ENCODE data around the gene RSKR.

- TF ChIP-seq FOXP2 (optimal IDR thresholded peaks at IDR 0.05; ENCODE audit: borderline replicate concordance, extremely low read depth, extremely low read length, insufficient read depth) (no peak), POLR2AphosphoS5 (IDR thresholded peaks at IDR 0.05; ENCODE audit: low read depth, low read length) (no peak), TAF1 (IDR thresholded peaks at IDR 0.05; ENCODE audit: borderline replicate concordance, insufficient read depth, low read length) (no peak), REST (IDR thresholded peaks at IDR 0.05; ENCODE audit: insufficient read depth in 1 of 2, low read depth in 2 of 2, low read length in 2 of 2) (no peak), SIN3A (IDR thresholded peaks at IDR 0.05; ENCODE audit: borderline replicate concordance, insufficient read depth, low read length) (no peak)
These were observed 31.5 kb downstream of the RSKR start for GRCh38 chr17:28582513-28582912.
